Large intestine (tissue), 3 donors: ENCODE measurements around the gene TBX4. TPM values are rescaled to one million over a fixed set of nuclear protein-coding genes. Genes with fewer than 3 reads are reported as not detected.

Experiments
- DNase-seq, 2 donors: peaks; one replicate each; pipeline versions ENCODE4 v3.0.0 to v3.0.0-alpha.2; 2013
- H3K27ac ChIP-seq: one replicate; pipeline ENCODE4 v1.5.1; 2013; ENCODE audit warnings: low read length
- H3K27me3 ChIP-seq: 2 replicates; pipeline ENCODE4 v1.6.1; 2013; ENCODE audit warnings: low read length; ENCODE audit not compliant: control insufficient read depth, insufficient read depth
- H3K36me3 ChIP-seq: 2 replicates; pipeline ENCODE4 v1.6.1; 2013; ENCODE audit warnings: low read length; ENCODE audit not compliant: control insufficient read depth, insufficient read depth
- H3K4me1 ChIP-seq: one replicate; pipeline ENCODE4 v1.6.1; 2013; ENCODE audit warnings: low read length; ENCODE audit not compliant: control insufficient read depth, insufficient read depth
- H3K4me3 ChIP-seq: one replicate; pipeline ENCODE4 v1.5.1; 2013; ENCODE audit warnings: low read length
- H3K9me3 ChIP-seq: one replicate; pipeline ENCODE4 v1.6.1; 2013; ENCODE audit warnings: mild to moderate bottlenecking, low read depth, low read length, moderate library complexity; ENCODE audit not compliant: control insufficient read depth
- WGBS: methylation state at CpG from one replicate; pipeline ENCODE4 v1.1.5; 2013; ENCODE audit warnings: low lambda C conversion rate; ENCODE audit not compliant: insufficient coverage; 5-methylcytosine and 5-hydroxymethylcytosine counted together
- polyA plus RNA-seq: library from polyadenylated mRNA; unstranded; fragments of 120-200 nt; gene quantifications from one replicate; pipeline ENCODE4 v1.2.1, GENCODE V29; 2013

The TBX4 gene
- polyA plus RNA-seq, 1 donor, result 0.10 TPM

- H3K36me3 ChIP-seq, result no peaks in the 10 kb centered on the region
- H3K4me3 ChIP-seq, result no peak overlapping the region
- no peak for DNase-seq
- no peaks in the 10 kb centered on the region for H3K27me3 ChIP-seq
- WGBS, result no CpG with 5 or more reads among the region's 23 CpGs
- H3K4me1 ChIP-seq, result no peaks in the 10 kb centered on the region
- H3K9me3 ChIP-seq, result no peaks in the 10 kb centered on the region
- H3K27ac ChIP-seq, result no peak overlapping the region
Measured at GRCh38 chr17:61477204-61477834, 25.1 kb downstream of the TBX4 start.

- WGBS, result no CpG with 5 or more reads among the region's 9 CpGs
- DNase-seq, result no peak
Measured at GRCh38 chr17:61478026-61478789, 26.0 kb downstream of the TBX4 start.

GRCh38 chr17:61478790-61479492 lies 26.7 kb downstream of the TBX4 start:
- WGBS, result no CpG with 5 or more reads among the region's 14 CpGs
- no peak overlapping the region for H3K4me3 ChIP-seq
- H3K36me3 ChIP-seq, result no peaks in the 10 kb centered on the region
- H3K4me1 ChIP-seq, result no peaks in the 10 kb centered on the region
- DNase-seq, result no peak
- H3K27ac ChIP-seq, result no peak overlapping the region
- H3K9me3 ChIP-seq, result no peaks in the 10 kb centered on the region
- H3K27me3 ChIP-seq, result no peaks in the 10 kb centered on the region

More at GRCh38 chr17:61478026-61478789, 26.0 kb downstream of the TBX4 start:
- Histone ChIP-seq H3K27ac (no peak overlapping the region), H3K4me1 (no peaks in the 10 kb centered on the region), H3K4me3 (no peak overlapping the region), H3K36me3 (no peaks in the 10 kb centered on the region), H3K9me3 (no peaks in the 10 kb centered on the region), H3K27me3 (no peaks in the 10 kb centered on the region)

- Histone ChIP-seq H3K4me1 (no peaks in the 10 kb centered on the region), H3K27ac (no peak overlapping the region), H3K9me3 (no peaks in the 10 kb centered on the region), H3K36me3 (no peaks in the 10 kb centered on the region), H3K27me3 (no peaks in the 10 kb centered on the region), H3K4me3 (no peak overlapping the region)
- no peak for DNase-seq
- no CpG with 5 or more reads among the region's 25 CpGs for WGBS
Measured at GRCh38 chr17:61479493-61480413, 27.5 kb downstream of the TBX4 start.

GRCh38 chr17:61480414-61480807 lies 28.2 kb downstream of the TBX4 start:
- H3K27me3 ChIP-seq, result no peaks in the 10 kb centered on the region
- H3K9me3 ChIP-seq, result no peaks in the 10 kb centered on the region
- H3K36me3 ChIP-seq, result no peaks in the 10 kb centered on the region
- no peak for DNase-seq
- no CpG with 5 or more reads among the region's 5 CpGs for WGBS
- H3K27ac ChIP-seq, result no peak overlapping the region
- no peak overlapping the region for H3K4me3 ChIP-seq
- no peaks in the 10 kb centered on the region for H3K4me1 ChIP-seq

- Histone ChIP-seq H3K27ac (no peak overlapping the region), H3K4me3 (no peak overlapping the region), H3K9me3 (no peaks in the 10 kb centered on the region)
Measured at GRCh38 chr17:61481421-61481820, 29.2 kb downstream of the TBX4 start.

GRCh38 chr17:61482467-61482866 lies 30.2 kb downstream of the TBX4 start:
- no peaks in the 10 kb centered on the region for H3K36me3 ChIP-seq
- H3K27me3 ChIP-seq, result no peaks in the 10 kb centered on the region
- WGBS, result no CpG with 5 or more reads among the region's 8 CpGs
- H3K27ac ChIP-seq, result no peak overlapping the region
- no peak overlapping the region for H3K4me3 ChIP-seq
- DNase-seq, result no peak
- no peaks in the 10 kb centered on the region for H3K9me3 ChIP-seq
- peaks cover 9% of the 10 kb centered on the region for H3K4me1 ChIP-seq

More at GRCh38 chr17:61481421-61481820, 29.2 kb downstream of the TBX4 start:
- Histone ChIP-seq H3K27me3 (no peaks in the 10 kb centered on the region), H3K36me3 (no peaks in the 10 kb centered on the region), H3K4me1 (peaks cover 2% of the 10 kb centered on the region)
- WGBS, result no CpG with 5 or more reads among the region's 5 CpGs
- no peak for DNase-seq

GRCh38 chr17:61483778-61484116 lies 31.5 kb downstream of the TBX4 start:
- Histone ChIP-seq H3K4me1 (peaks cover 18% of the 10 kb centered on the region), H3K36me3 (no peaks in the 10 kb centered on the region), H3K9me3 (no peaks in the 10 kb centered on the region), H3K27me3 (no peaks in the 10 kb centered on the region), H3K27ac (no peak overlapping the region), H3K4me3 (no peak overlapping the region)
- no peak for DNase-seq
- WGBS, result no CpG with 5 or more reads among the region's 2 CpGs

- no peak overlapping the region for H3K27ac ChIP-seq
- H3K4me3 ChIP-seq, result no peak overlapping the region
- H3K36me3 ChIP-seq, result no peaks in the 10 kb centered on the region
- DNase-seq, result no peak
- peaks cover 21% of the 10 kb centered on the region for H3K4me1 ChIP-seq
- no peaks in the 10 kb centered on the region for H3K27me3 ChIP-seq
- H3K9me3 ChIP-seq, result no peaks in the 10 kb centered on the region
- 100% methylated on average over 1 of the region's 5 CpGs for WGBS
Measured at GRCh38 chr17:61484174-61484573, 32.0 kb downstream of the TBX4 start.
